Measurements from ENCODE around the gene ARMC2.
A peak's percentile ranks its signal among the peaks of the same experiment; 100 is the strongest.
"Not testable (repeated sequence)": the region's sequence is repeated elsewhere in the genome, so short reads cannot be mapped to it uniquely, and the experiment has no call there.

Gene ARMC2

DNA sequence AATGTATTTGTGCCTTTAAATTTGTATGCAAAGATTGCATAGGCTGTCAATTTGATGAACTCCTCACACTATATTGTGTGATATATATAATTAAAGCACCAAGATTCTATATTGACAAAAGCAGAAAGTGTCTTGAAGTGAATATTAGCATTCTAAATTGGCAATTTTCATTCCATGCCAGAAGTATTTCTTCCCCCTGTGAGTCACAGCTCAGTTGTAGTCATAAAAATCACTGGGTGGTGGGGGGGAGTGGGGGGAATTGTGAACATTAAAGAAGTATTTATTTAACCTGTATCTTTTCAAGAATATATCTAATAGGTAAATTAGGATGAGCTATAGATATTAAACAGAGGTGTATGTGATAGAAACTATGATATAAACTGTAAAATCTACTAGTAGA lies 3.1 kb upstream of the ARMC2 start:
- Mint-ChIP-seq H3K4me3 (no peak overlapping the region), H3K9me3 (no peaks in the 10 kb centered on the region), H3K27ac (no peak overlapping the region), H3K36me3 (peaks cover 14% of the 10 kb centered on the region), H3K4me1 (peaks cover 22% of the 10 kb centered on the region)
- no peak for DNase-seq (ENCODE audit: low spot score in 2 of 2)
- no peak for ATAC-seq

DNA sequence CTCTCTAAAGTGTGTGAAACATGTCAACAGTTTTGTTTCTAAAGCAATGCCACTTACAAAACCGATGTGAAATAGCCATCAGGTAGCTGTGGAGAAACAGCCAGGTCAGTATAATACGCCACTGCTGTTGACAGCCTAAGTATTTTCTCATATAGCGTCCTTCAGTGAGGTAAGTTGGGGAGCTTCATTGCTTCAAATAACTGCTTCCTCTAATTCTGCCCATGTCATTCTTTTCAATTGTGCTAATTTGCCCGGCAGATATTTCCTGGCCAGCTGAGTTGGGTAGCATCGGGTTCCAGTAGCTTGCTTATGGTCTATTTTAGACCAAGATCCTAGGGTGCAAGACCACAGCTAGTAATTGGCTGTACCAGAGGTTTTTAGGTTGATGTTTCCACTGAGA lies 2.1 kb upstream of the ARMC2 start:
- peaks cover 14% of the 10 kb centered on the region for H3K36me3 Mint-ChIP-seq
- no peak for DNase-seq (ENCODE audit: low spot score in 2 of 2)
- peaks cover 31% of the 10 kb centered on the region for H3K4me1 Mint-ChIP-seq
- no peak overlapping the region for H3K4me3 Mint-ChIP-seq
- ATAC-seq, result no peak
- H3K9me3 Mint-ChIP-seq, result no peaks in the 10 kb centered on the region
- H3K27ac Mint-ChIP-seq, result no peak overlapping the region

DNA sequence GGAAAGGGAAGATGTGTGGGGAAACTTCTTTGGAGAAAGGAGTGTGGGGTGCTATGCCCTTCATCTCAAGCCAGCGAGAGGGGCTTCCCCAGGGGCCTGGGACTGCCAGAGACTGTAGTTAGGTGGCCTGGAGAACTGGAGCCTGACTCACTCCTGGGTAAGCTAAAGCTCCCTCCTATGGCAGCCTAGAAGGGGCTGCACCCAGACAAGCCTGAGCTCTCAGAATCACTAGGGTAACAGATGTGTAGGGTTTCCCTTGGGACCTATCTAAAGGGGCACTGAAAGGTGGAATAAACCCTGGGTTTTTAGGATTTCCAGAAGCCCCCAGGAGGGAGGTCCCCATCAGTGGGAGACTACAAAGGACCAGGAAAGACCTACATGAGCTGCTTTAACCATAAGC lies 1.6 kb upstream of the ARMC2 start:
- no peak for DNase-seq (ENCODE audit: low spot score in 2 of 2)
- peaks cover 35% of the 10 kb centered on the region for H3K4me1 Mint-ChIP-seq
- H3K4me3 Mint-ChIP-seq, result no peak overlapping the region
- ATAC-seq, result no peak
- H3K27ac Mint-ChIP-seq, result no peak overlapping the region
- no peaks in the 10 kb centered on the region for H3K9me3 Mint-ChIP-seq
- peaks cover 14% of the 10 kb centered on the region for H3K36me3 Mint-ChIP-seq

DNA sequence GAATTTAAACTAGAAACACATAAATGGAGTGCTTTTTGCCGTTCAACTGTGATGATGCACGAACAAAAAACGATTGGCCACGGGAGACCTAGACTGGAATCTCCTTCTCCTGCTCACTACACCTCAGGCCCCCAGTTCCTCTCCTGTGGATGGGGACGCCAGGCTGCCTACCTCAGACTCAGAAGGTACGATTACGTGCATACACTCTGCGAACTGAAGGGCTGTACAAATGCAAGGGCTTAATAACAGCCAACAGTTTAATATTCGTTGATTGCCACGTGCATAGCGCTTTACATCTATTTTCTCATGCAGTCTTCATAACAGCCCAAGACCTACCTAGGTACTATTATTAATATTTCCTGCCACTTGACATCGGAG lies 495 bp upstream of the ARMC2 start:
- peak overlapping the region; percentile 91 for H3K27ac Mint-ChIP-seq
- peaks cover 35% of the 10 kb centered on the region for H3K4me1 Mint-ChIP-seq
- no peak for DNase-seq (ENCODE audit: low spot score in 2 of 2)
- peaks cover 14% of the 10 kb centered on the region for H3K36me3 Mint-ChIP-seq
- H3K9me3 Mint-ChIP-seq, result no peaks in the 10 kb centered on the region
- H3K4me3 Mint-ChIP-seq, result peak overlapping the region; percentile 82
- no peak for ATAC-seq

DNA sequence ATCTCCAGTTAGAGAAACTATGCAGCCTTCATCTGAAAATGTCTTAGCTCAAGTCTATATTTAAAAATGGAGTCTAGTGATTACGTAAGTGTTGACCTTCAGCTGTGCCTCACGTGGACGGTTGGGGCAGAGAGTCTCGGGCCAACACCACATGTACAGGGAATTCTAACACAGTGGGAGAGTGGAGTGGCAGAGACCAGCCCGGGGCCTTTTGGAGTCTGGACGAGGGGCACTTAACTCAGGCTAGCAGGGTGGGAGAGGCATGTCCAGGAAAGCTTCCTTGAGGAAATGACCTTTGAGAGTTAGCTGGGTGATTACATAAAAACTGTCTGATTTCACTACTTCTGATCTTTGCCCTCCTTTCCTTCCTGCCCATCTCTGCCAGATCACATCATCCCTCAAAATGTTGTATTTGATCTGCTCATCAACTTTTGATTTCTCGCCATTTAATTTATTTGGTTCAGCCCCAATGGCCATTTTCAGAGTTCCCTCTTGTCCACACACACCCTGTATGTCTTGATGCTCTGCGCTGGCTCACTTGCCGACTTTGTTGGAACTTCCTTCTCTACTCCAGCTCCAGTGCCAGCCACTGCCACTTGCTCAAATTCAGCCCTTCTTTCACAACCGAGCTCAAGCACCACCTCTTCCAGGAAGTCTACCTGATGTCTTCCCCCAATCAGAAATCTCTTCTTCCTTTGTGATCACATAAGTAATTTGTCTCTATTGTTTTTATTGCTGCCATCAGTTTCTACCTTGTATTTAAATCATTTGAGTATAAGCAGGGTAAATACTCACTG lies 2.6 kb downstream of the ARMC2 start:
- no peak for DNase-seq (ENCODE audit: low spot score in 2 of 2)
- Mint-ChIP-seq H3K4me1 (peaks cover 43% of the 10 kb centered on the region), H3K36me3 (peaks cover 33% of the 10 kb centered on the region), H3K27ac (no peak overlapping the region), H3K4me3 (no peak overlapping the region), H3K9me3 (no peaks in the 10 kb centered on the region)
- ATAC-seq, result no peak

DNA sequence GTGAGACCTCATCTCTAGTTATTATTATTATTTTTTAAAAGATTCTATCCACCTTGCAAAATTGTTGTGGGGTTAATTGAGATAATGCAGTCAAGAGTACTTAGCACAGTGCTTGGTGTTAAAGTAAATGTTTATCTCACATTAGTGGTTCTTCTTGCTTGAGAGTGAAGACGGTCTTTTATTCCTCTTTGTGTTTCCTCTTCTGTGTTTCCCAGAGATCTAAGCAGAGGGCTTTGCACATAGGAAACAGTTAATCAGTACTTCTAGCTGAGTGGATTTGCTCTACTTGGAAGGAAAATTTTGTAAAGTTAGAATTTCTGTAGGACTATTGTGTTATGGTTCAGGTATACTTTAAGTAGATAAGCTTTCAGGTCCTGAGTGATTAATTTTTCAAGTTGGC lies 3.5 kb downstream of the ARMC2 start:
- ATAC-seq, result no peak
- DNase-seq (ENCODE audit: low spot score in 2 of 2), result no peak
- Mint-ChIP-seq H3K4me1 (peaks cover 37% of the 10 kb centered on the region), H3K27ac (no peak overlapping the region), H3K36me3 (peaks cover 42% of the 10 kb centered on the region), H3K9me3 (peaks cover under 1% of the 10 kb centered on the region), H3K4me3 (no peak overlapping the region)

DNA sequence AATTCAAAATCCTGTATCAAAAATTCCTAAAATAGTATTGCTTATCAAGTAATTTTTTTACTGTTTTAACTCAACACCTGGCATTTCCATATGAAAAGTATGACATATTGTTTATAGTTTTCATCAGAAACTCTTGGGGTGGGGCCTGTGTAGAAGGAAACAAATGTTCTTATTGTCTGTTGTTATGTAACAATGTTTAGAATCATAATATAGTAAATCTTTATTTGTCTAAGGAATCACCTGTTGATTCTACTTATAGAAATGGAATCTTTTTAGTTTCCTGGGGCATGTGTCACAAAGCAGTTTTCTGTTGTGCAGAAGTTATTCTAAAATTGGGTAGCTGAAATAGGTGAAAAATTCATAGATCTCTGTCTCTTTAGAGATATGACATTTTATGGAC lies 4.9 kb downstream of the ARMC2 start:
- H3K4me1 Mint-ChIP-seq, result peaks cover 31% of the 10 kb centered on the region
- ATAC-seq, result no peak
- no peak overlapping the region for H3K27ac Mint-ChIP-seq
- H3K9me3 Mint-ChIP-seq, result peaks cover 5% of the 10 kb centered on the region
- H3K4me3 Mint-ChIP-seq, result no peak overlapping the region
- DNase-seq (ENCODE audit: low spot score in 2 of 2), result no peak
- peaks cover 50% of the 10 kb centered on the region for H3K36me3 Mint-ChIP-seq

DNA sequence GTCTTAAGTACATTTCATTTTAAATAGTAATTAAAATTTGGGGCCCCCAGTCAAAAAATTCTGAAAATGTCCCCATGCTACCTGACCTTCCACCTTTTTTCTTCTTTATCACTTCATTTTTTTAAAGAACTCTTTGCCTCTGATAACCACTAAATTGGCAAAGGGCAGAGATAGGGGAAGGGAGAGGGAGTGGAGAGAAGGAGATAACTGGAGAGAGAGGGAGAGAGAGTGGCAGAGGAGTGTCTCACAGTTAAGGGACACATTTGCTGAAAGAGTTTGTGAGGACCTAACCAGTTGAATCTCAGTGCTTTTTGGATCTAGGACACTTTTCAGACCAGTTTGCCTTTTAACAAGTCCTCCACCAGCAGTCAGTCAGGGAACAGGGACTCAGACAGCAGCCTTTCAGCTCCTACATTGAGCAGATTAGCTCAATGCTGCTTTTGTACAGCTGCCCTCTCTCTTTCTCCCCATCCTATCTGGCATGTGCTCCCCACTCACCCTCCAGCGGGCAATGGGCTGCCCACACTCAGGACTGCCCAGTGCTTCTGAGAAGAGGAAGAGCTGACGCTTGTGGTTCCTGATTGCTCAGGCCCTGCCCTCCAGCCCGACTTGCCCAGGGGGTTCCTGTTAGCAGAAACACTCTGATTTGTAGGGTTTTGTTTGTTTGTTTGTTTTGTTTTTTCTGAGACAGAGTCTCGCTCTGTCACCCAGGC lies 14.4 kb downstream of the ARMC2 start:
- Mint-ChIP-seq H3K4me3 (no peak overlapping the region), H3K9me3 (no peaks in the 10 kb centered on the region), H3K36me3 (peaks cover 40% of the 10 kb centered on the region), H3K27ac (peak overlapping the region; percentile 37), H3K4me1 (peaks cover 17% of the 10 kb centered on the region)
- ATAC-seq (no peak), DNase-seq (ENCODE audit: low spot score in 2 of 2) (no peak)

DNA sequence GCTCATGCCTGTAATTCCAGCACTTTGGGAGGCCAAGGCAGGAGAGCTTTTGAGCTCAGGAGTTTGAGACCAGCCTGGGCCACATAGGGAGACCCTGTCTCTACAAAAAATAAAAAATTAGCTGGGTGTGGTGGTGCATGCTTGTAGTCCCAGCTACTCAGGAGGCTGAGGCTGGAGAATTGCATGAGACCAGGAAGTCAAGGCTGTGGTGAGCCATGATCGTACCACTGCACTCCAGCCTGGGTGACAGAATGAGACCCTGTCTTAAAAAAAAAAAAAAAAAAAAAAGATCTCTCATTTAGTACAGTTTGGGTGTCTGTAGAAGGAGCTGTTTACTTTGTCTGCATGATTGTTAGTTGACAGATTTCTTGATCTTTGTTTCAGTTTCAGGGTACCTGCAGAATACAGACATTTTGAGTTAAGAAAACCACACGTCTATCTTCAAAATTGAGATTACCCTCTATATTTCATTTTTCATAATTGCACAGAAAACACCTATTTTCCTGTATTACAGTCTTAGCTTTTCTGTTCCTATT lies 17.6 kb downstream of the ARMC2 start:
- peak overlapping the region; percentile 21 for H3K4me3 Mint-ChIP-seq
- H3K9me3 Mint-ChIP-seq; DNase-seq (ENCODE audit: low spot score in 2 of 2): not testable (repeated sequence)
- H3K36me3 Mint-ChIP-seq, result peaks cover 16% of the 10 kb centered on the region
- H3K4me1 Mint-ChIP-seq, result peaks cover 26% of the 10 kb centered on the region
- peak; percentile 80 for ATAC-seq
- H3K27ac Mint-ChIP-seq, result peak overlapping the region; percentile 65

DNA sequence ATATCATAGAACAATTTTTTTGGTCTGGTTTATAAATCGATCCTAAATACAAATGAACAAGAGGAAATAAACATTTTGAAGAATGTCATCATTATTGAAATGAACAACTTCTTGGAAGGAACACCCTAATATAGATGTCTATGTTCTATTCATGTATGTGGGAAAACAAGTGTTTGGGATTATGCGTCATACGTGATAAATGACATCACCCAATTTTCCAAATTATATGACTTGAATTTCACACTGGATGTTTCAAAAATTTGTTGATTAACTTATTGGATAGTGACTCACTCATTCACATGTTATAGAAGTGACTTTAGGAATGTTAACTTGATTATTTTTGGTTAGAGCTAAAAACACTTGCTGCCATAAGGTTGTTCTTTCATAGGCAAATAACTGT lies 18.6 kb downstream of the ARMC2 start:
- Mint-ChIP-seq H3K27ac (peak overlapping the region; percentile 65), H3K36me3 (peaks cover 11% of the 10 kb centered on the region), H3K4me3 (no peak overlapping the region), H3K4me1 (peaks cover 35% of the 10 kb centered on the region), H3K9me3 (no peaks in the 10 kb centered on the region)
- ATAC-seq (no peak), DNase-seq (ENCODE audit: low spot score in 2 of 2) (no peak)

DNA sequence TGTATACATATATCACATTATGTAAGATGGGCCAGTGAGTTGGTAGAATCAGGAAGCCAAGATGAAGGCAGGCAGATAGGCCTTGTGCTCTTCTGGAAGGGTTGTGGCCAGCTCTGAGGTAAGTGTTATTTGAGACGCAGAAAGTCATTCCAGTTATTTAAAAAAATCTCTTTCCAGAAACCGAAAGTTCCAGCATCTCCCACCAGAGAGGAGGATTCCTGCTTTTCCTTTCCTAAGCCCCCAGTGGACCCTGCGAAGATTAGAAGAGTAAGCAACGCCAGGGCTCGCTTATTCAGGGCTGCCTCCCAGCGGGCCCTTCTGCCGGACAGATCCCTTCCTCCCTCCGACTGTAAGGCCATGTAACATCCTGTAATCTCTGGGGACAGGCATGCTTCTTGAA lies 20.4 kb downstream of the ARMC2 start:
- Mint-ChIP-seq H3K27ac (no peak overlapping the region), H3K4me1 (peaks cover 43% of the 10 kb centered on the region), H3K4me3 (no peak overlapping the region), H3K36me3 (peaks cover 15% of the 10 kb centered on the region), H3K9me3 (no peaks in the 10 kb centered on the region)
- no peak for DNase-seq (ENCODE audit: low spot score in 2 of 2)
- no peak for ATAC-seq

DNA sequence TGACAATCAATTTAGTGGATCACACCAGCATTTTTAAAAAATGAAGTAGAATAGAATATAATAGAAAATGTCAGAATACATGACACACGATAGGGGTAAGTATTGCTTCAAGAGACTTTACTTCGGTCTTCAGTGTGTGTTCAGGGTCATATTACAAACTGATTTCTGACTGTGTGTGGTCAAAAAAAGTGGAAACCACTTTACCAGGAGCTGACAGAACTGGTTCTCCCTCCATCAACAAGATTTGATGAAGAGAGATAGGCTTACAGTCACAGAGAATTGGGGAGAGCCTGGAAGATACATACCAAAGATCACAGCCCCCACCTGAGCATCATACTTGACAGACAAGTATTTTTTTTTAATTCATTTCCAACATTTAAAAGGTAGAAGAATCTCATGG lies 21.7 kb downstream of the ARMC2 start:
- peaks cover 52% of the 10 kb centered on the region for H3K4me1 Mint-ChIP-seq
- DNase-seq (ENCODE audit: low spot score in 2 of 2), result no peak
- no peak for ATAC-seq
- H3K9me3 Mint-ChIP-seq, result no peaks in the 10 kb centered on the region
- peak overlapping the region; percentile 9 for H3K27ac Mint-ChIP-seq
- H3K36me3 Mint-ChIP-seq, result peaks cover 20% of the 10 kb centered on the region
- no peak overlapping the region for H3K4me3 Mint-ChIP-seq

DNA sequence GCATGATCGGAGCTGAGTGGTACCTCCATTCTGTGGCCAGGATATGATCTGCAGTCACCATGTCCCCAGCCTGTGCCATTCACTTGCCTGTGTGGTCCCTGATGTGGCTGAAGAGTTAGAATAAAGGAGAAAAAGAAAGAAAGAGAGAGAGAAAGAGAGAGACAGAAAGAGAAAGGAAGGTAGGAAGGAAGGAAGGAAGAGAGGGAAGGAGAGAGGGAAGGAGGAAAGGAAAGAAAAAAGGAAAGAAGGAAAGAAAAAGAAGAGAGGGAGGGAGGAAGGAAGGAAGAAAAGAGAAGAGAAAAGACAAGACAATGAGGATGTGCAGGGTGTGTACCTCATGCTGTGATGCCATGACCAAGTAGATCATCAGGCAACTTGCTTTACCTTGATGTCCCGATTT lies 22.1 kb downstream of the ARMC2 start:
- no peaks in the 10 kb centered on the region for H3K9me3 Mint-ChIP-seq
- H3K4me1 Mint-ChIP-seq, result peaks cover 57% of the 10 kb centered on the region
- H3K27ac Mint-ChIP-seq, result peak overlapping the region; percentile 9
- DNase-seq (ENCODE audit: low spot score in 2 of 2) (no peak), ATAC-seq (no peak)
- H3K4me3 Mint-ChIP-seq, result no peak overlapping the region
- peaks cover 24% of the 10 kb centered on the region for H3K36me3 Mint-ChIP-seq

DNA sequence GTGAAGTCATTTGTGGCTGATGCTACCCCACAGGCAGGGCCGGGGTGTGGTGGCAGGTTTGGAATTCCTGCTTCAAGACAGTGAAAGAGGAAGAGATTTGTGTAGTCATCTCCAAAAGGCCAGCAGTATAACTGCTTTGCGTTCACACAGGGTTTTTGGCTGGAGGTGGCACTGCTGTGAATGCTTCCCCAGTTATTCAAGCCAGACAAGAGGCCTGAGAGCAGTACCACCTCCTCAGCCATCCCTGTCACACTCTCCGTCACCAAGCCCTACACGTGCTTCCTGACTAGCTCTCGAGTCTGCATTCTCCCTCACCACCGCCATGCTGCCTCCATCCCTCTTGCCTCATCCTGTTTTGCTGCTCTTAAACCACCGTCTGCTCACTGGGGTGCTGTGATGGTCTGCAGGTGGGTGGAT lies 23.9 kb downstream of the ARMC2 start:
- Mint-ChIP-seq H3K9me3 (no peaks in the 10 kb centered on the region), H3K4me3 (peak overlapping the region; percentile 24), H3K4me1 (peaks cover 55% of the 10 kb centered on the region), H3K27ac (peak overlapping the region; percentile 94), H3K36me3 (peaks cover 23% of the 10 kb centered on the region)
- ATAC-seq (peak; percentile 25), DNase-seq (ENCODE audit: low spot score in 2 of 2) (no peak)

DNA sequence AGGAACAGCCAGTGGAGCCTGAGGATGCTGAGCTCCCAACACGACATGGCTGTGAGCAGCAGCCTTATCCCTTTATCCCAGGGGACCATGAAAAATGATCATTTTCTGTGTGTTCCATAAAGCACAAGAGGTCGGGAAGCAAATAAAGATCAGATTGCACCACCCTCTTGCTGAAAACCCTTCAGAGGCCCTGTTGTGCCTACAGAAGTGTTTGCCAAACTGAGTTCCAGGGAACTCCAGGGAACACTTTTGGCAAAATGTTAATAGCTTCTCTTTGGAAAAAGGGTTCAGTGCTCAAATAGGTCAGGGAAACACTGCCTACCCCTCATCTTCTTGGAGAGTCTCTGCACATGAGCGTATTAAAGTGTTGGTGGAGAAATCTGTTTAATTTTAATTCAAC lies 24.4 kb downstream of the ARMC2 start:
- peaks cover 25% of the 10 kb centered on the region for H3K36me3 Mint-ChIP-seq
- ATAC-seq (no peak), DNase-seq (ENCODE audit: low spot score in 2 of 2) (no peak)
- H3K4me1 Mint-ChIP-seq, result peaks cover 55% of the 10 kb centered on the region
- peak overlapping the region; percentile 24 for H3K4me3 Mint-ChIP-seq
- H3K9me3 Mint-ChIP-seq, result no peaks in the 10 kb centered on the region
- H3K27ac Mint-ChIP-seq, result peak overlapping the region; percentile 94

DNA sequence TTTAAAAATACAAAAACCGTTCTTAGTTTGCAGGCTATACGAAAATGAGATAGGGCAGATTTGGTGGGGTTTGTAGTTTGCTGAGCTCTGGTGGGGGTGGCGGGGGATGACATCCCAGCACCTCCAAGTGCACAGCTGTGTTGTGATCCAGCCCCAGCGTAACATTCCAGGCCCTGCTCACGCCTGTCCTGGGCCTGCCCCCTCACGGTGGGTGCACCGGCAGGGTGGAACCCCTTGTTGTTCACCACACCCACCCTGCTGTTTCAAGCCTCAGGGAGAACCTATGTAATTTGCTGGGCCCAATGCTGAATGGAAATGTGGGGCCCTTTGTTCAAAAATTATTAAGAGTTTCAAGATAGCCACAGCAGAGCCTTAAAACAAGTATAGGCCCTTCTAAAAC lies 25.0 kb downstream of the ARMC2 start:
- ATAC-seq (no peak), DNase-seq (ENCODE audit: low spot score in 2 of 2) (no peak)
- no peaks in the 10 kb centered on the region for H3K9me3 Mint-ChIP-seq
- H3K36me3 Mint-ChIP-seq, result peaks cover 31% of the 10 kb centered on the region
- H3K4me1 Mint-ChIP-seq, result peaks cover 59% of the 10 kb centered on the region
- peak overlapping the region; percentile 61 for H3K4me3 Mint-ChIP-seq
- H3K27ac Mint-ChIP-seq, result peak overlapping the region; percentile 94

Measured in stimulated activated effector memory CD8-positive, alpha-beta T cell treated with anti-CD3 and anti-CD28 coated beads, Interleukin-12 subunit alpha, Interleukin-12 subunit beta, amount 100 ng/mL, for 72 hours (primary cell).